NCI-H748 (cell line): ENCODE results near the gene VWA8.
"Not testable (repeated sequence)": the region's sequence is repeated elsewhere in the genome, so short reads cannot be mapped to it uniquely, and the experiment has no call there.

Source experiments
- DNase-seq: peaks from one replicate; lab custom pipeline; 2025; ENCODE audit not compliant: unreplicated experiment; lab: John Stamatoyannopoulos, UW

Gene VWA8

DNA sequence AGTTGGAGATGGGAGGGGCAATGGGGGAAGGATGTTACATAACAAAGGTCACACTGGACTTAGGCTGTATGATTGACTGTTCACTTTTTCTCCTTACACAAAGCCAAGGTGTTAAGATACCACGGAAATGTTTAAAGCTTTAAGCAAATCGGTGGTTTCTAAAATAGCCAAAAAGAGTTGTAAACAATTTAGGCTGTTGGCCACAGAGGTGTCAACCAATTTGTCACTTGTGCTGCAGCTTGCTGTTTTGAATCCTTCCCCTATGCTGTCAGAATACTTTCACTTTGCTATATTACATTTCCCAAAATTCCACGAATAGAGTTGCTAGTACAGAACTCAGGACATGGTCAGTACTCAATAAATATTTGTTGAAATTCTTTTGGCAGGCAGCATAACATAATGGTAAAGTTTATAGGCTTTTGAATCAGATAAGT, 149.3 kb downstream of the VWA8 start:
- no peak for DNase-seq

DNA sequence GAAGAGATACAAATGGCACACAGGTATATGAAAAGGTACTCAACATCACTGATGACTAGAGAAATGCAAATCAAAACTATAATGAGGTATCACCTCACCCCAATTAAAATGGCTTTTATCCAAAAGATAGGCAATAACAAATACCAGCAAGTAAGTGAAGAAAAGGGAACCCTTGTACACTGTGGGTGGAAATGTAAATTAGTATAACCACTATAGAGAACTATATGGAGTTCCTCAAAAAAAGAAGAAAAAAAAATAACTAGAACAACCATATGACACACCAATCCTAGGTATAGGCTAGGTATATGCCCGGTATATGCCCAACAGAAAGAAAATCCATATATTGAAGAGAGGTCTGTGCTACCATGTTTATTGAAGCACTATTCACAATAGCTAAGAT, 150.9 kb downstream of the VWA8 start:
- no peak for DNase-seq

DNA sequence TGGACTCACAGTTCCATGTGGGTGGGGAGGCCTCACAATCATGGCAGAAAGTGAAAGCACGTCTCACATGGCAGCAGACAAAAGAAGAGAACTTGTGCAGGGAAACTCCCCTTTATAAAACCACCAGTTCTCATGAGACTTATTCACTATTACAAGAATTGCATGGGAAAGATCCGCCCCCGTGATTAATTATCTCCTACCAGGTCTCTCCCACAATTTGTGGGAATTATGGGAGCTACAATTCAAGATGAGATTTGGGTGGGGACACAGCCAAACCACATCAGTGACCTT, 157.5 kb downstream of the VWA8 start:
- not testable (repeated sequence) for DNase-seq

DNA sequence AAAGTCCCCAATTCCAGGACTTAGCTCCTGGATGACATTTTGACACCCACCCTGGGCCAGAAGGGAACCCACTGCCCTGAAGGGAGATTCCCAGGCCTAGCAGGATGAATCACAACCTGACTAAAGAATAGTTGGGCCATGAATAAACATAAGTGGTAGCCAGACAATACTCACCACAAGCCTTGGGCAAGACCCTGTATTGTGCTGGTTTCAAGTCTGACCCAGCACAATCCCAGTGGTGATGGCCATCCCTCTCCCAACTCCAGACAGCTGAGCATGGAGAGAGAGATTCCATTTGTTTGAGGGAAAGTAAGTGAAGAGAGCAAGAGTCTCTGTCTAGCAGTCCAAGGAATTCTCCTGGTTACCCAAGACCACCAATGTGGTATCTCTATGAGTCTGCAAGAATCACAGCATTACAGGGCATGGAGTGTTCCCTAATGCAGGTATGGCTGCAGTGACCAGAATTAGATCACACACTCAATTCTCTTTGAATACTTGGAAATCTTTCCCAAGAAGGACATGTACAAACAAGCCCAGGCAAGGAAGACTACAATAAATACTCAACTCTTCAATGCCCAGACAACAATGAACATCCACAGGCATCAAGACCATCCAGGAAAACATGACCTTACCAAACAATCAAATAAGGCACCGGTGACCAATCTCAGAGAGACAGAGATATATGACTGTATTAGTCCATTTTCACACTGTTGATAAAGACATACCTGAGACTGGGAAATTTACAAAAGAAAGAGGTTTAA, 158.0 kb downstream of the VWA8 start:
- no peak for DNase-seq

DNA sequence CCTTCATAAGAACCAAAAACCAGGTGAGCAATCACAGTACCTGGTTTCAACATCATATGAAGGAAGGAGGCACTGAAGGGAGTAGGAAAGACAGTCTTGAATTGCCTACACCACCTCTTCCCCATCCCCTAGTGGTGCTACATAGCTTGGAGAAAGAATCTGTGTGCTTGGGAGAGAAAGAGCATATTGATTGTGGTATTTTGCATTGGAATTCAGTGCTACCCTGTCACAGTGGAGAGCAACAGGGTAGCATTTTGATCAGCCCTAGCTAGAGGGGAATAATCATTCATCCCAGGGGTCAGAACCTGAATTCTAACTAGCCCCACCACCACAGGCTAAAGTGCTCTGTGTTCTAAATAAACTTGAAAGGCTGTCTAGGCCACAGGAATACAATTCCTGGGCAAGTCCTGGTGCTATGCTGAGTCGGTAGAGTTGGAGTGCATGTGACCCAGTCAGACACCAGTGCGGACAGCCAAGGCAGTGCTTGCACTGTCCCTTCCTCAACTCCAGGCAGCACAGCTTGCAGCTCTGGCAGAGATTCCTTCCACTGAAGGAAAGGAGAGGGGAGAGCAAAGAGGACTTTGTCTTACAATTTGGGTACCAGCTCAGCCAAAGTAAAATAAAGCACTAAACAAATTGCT, 158.7 kb downstream of the VWA8 start:
- no peak for DNase-seq

DNA sequence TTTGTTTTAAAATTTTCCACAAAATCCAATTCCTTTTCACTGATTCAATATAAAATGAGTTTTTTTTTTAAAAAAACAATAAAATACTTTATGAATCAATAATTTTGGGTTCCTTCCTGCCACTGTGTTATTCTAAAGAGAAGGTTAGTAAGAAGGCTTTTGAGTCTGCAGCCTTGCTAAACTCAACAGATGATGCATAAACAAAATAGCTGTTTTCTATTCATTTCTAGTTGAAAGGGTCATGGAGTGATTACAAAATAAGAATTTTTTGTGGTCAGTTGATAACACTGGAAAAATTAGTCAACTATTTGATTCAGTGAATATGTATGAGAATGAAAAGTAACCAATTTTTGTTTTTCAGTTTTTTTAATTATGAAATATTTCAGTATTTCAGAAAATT, 169.9 kb downstream of the VWA8 start:
- no peak for DNase-seq

DNA sequence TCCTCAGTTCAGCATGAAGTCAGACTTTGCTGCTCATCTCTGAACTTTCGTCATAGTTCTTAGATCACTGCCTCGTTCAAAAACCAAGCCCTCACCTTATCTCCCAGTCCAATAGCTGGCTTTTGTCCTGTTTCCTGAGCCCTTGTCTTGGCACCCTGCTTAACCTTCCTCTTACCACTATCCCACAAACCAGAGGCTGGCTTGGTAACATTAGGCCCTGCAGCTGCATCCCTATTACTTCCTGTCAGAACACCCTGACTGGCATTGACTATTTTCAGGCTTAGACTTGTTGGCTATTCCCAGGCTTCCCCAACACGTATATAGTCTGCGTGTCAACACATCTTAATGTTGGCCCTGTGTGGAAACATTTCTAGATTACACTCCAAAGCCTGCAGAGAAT, 172.4 kb downstream of the VWA8 start:
- DNase-seq = no peak

DNA sequence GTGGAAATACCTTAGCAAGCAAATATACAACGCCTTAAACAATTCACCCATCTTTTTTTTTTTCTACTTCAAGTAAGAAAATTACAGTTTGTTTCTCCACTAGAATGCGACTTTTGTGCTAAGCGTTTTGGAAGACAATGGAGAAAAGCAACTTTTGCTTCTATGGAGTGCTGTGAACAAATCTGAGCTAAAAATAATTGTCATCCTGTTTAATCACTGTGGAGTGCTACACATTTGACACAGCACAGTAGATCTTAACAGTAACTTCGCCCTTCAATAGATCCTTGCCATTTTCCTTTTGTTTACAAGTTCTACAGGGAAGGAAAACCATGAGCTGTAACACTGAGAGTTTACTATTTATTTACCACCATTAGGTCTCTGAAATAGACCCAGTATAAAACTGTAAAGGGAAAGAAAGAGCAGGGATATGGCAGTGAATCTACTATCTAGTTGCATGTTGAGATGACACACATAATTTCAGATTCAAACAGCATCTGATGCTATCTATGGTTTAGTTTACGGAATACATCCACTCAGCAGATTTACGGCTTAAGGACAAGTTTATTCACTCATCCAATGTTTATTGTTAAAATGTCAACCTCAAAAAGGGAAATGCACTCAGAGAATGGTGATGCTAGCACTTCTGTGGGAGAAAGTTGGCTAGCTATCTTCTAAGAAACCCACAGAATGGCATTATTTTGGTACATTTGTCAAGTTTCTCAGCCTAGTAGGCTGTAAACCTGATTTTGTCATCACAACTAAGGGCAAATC, 175.3 kb downstream of the VWA8 start:
- DNase-seq = no peak

DNA sequence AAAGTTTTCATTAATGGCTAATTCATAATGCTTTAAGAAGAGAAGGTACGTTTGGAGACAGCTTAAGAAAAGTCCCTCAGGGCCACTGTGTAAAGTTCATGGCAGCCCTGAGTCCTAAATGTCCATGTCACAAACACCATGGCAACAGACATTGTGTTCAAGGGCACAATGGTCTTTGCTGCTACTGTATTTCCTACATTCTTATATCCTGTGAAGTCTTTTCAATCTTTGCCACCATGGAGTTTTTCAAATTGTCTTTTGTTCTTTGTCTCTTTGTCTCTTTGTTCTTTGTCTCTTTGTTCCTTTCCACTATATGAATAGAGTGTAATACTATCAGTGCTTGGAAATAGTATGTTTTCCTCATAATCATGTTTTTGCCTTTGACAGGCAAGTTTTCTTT, 178.8 kb downstream of the VWA8 start:
- DNase-seq = no peak

DNA sequence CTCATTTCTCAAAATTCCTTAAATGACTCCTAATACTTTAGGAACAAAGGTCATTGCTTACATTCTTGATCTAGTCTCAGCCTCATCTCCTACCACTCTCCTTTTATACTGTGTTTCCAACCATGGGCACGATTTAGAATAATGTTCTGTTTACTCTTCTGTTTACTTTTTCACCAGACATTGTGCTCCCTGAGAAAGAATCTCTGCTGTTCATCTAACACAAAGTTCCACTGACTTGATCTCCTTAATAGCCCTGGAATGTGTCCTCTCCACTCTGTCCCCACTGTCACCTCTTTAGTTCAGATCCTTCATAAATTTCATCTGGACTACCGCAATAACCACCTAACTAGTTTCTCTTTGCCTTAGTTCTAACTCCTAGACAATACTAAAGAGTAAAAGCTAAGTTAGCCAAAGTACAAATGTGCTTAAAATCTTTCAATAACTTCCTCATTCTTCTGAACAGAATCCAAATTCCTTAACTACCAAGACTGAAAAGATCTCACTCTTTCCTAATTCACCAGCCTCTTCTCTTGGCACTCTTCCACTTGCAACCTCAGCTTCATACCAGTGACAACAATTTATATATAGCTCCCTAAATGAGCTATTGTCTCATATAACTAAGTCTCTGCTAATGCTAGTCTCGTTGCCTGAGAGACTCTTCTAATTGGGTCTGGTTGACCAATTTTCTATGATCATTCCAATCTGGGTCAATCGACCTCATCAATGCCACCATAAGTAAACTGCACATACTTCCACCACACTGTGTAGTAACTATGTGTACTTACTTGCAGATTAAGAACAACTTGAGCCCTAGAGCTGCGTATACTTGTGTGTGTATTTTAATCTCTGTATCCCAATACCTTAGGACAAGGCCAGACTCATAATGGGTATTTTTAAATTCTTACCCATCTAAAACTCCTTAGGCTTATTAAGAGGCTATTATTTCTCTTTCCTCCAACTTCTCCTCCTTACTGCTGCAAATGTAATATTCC, 179.9 kb downstream of the VWA8 start:
- DNase-seq = no peak

DNA sequence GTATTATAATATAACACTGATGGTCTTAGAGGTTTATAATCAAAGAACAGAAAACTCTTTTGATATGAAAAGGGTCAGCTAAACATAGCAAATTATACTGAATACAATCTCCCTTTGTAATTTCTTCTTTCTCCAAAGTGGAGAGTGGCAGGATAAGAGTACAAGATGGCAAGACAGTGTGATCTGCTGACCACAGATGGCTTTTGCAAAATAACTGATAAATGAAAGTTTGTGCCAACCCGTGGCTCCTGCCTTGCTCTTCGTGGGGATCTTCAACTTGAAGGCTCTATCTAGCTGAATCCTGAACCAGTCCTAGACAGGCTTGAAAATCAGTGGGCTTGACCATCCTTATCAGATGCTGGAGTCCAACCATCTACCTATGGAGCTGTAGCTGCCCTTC, 185.7 kb downstream of the VWA8 start:
- DNase-seq = no peak

DNA sequence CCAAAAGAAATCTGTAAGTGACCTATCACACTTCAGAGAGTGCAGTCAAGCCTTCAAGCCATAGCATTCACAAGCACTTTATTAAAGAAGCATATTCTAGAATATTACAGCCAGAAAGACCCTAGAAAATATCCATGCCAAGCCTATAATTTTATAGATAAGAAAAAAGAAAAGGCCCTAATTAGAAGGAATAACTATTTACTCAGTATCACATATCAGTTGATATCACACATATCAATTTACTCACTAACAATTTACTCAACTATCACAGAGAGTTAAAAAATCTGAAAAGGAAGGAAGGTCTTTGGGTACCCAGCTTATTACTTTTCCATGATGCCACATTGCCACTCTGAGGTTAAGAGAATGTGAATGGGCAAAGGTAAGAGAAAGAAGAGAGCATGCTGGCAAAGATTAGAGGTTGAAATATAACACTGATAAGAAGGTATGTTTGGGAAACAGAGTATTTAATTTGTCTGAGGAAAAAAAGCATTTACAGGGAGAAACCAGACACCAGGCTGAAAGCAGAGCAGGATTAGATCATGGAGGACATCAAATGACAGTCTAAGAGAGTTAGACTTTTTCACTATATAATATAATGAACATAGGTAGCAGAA, 186.2 kb downstream of the VWA8 start:
- peak; percentile 10 for DNase-seq

DNA sequence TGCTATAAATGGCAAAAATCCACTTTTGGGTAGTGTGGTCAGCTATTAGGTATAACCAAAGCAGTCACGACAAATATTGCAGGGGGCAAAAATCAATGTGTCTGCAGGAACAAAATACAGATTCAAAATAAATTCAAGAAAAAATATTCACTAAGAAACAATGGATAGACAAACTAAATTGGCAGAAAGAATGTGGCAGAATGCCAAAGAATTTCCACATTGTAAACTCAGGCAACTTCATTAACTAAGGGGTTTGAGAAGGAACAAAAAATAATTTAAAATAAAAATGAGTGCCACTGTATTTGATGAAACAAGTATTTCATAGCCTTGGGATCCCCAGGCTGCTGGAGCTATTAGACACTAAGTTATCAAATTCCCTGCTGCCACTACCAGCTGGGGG, 193.1 kb downstream of the VWA8 start:
- DNase-seq = no peak

DNA sequence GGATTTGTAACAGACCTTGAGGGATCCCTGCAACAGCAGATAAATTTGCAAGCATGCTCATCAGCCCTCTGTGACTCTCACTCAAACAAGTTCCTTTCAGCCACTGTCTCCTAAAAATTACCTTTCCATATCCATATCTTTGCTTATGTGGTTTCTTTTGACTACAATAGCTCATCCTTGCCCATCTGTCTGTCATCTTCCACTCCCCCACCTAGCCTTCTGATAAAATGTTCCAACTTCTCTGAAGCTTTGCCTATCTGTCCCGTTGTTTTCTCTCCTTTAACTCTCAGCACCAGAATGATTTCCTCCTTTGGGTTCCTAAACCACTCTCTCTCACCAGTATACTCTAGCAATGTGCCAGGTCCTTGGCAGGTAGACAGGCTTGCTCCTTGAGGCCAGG, 194.5 kb downstream of the VWA8 start:
- no peak for DNase-seq

DNA sequence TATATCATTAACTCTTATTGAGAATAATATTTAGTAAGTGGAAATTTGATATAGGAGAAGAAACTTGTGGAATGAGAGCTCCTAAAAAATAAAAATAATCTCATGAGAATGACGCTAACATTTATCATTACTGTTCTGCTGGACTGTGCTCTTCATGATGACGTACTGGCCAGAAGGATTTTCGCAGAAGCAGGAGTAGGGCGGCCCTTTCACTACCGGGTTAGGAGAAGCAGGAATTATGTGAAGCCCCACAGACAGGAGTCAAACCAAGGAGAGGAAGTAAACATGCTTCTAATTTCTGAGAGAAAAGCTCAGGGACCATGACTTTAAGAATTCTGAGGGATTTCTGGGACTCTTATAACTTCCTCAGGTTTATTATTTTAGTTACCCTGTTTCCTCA, 195.1 kb downstream of the VWA8 start:
- DNase-seq = no peak

DNA sequence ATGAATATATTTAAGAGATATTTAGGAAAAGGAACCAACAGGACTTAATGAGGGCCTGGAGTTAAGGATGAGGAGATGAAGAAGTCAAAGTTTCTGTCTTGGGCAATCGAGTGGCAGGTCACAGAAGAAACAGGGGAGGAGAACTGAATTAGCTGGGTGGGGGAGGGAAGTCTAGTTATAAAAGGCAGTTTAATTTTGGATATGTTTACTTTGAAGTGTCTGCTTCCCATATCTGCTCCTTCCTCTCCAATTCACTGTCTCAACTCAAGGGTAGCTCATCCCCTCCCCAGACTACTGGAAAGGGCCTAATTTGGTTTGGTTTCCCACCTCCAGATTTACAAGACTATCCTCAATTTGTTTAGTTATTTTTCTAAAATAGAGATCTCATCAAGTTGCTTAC, 195.9 kb downstream of the VWA8 start:
- DNase-seq = no peak

DNA sequence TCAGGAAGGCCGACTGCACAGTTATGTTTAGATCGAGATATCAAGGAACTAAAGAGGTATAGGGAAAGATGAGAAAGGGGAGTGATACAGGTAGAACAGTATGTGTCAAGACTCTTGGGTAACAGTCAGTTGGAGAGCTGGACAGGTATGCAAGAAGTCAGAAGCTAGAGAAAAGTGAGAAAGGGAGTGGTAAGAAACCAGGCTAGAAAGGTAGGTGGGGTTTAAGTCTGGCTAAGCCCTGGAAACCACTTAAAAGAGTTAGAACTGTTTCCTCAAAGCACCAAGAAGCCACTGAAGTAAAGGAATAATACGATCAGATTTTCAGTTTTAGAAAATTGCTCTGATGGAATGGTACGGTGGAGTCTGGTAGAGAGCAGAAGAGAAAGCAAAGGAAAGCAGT, 196.4 kb downstream of the VWA8 start:
- DNase-seq = no peak

DNA sequence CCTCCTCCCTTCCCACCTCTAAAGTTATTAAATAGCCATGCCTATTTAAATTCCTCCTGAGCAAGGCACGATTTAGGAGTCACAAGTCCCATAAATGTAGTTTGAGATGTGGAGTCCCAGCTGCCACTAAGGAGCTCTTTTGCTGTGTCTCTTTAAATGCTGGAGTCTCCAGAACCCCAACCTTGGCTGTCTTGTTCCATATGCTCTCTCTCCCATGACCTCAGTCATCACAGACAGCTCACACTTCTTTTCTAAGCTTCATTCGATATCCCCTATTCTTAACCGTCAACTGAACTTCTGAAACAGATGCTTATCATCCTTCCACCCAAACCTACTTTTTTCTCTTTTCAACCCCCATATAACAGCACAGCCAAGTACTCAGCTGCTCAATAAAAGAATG, 197.1 kb downstream of the VWA8 start:
- DNase-seq = no peak

DNA sequence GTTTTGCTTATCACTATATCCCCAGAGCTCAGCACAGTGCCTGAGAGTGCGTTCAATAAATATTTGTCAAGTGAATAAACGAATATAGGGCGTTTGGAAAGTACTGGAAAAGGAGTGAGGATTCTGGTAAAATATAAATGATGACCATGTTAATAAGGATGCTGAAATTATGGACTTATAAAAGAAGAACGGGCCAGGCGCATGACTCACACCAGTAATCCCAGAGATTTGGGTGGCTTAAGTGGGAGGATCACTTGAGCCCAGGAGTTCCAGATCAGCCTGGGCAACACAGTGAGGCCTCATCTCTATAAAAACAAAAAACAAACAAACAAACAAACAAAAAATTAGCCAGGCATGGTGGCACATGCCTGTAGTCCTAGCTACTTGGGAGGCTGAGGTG, 198.1 kb downstream of the VWA8 start:
- no peak for DNase-seq

DNA sequence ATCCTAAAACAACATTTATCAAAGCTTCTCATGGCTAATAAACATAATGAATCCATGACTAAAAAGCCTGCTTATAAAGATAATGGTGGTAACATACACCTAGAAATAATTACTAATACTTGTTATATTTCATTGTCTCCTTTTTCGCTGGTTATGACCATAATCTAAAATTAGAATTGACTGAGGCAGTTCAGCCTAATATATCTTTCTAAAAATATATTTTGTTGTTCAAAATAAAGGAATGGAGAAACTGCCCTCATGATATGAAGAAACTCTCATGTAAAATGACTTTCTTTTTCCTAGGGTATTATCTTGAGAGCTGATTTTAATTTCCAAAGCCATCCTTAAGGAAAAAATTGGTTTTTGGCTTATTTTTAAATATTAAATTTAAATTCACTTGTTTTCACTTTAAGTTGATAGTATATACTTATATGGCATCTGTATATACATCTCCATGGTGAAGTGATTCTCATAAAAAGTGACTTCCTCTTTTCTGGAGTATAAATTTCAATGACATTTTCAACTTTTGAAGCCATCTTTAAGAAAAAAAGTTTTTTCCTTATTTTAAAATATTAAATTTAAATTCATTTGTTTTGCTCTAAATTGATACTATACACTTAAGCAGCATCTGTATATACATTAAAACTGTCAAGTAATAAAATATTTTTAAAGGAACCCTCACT, 204.6 kb downstream of the VWA8 start:
- DNase-seq = no peak
